ENCODE measurements around the gene PIP4K2A.

Gene PIP4K2A

DNA sequence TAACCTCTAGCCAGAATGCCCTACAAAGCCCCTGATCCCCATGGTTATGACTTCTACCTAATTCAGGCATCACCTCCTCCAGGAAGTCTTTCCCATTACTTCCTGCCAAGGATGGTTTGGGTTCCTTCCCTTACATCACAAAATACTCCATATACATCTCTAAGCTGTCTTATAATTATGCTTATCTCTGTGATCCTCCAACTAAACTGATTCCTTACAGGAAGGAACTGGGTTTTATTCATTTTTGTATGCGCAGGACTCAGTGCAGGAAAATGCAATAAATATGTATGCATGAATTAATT, 41.3 kb downstream of the PIP4K2A start:
- no peak for DNase-seq
- Histone ChIP-seq H4K12ac (ENCODE audit: low read depth, low read length) (no peak overlapping the region), H4K8ac (ENCODE audit: low read depth, low read length) (no peak overlapping the region), H3K4me1 (ENCODE audit: control insufficient read depth in 1 of 2, insufficient read depth in 2 of 2, low read length in 2 of 2) (peaks cover 3 to 11% of the 10 kb centered on the region in 2 experiments), H3K27ac (ENCODE audit: low read depth, low read length) (peak overlapping the region; percentile 23), H3K23ac (ENCODE audit: low read length) (no peak overlapping the region), H3K18ac (ENCODE audit: low read length) (no peak overlapping the region), H3K4ac (ENCODE audit: low read depth, low read length) (peak overlapping the region; percentile 80), H3K27me3 (ENCODE audit: insufficient read depth, low read length) (no peaks in the 10 kb centered on the region), H2BK5ac (ENCODE audit: low read depth, low read length, poor library complexity) (no peak overlapping the region), H3K4me3 (ENCODE audit: low read depth, low read length) (no peak overlapping the region), H3K14ac (ENCODE audit: low read length) (no peak overlapping the region), H3K9me3 (ENCODE audit: insufficient read depth, low read depth, low read length) (peaks cover 1% of the 10 kb centered on the region), H3K79me1 (ENCODE audit: low read length) (no peaks in the 10 kb centered on the region), H3K36me3 (ENCODE audit: control insufficient read depth in 1 of 2, insufficient read depth in 2 of 2, low read length in 2 of 2) (peaks cover under 1% of the 10 kb centered on the region in 2 experiments), H2BK120ac (ENCODE audit: insufficient read depth, low read length, poor library complexity) (no peak overlapping the region), H3K4me2 (ENCODE audit: low read length) (no peak overlapping the region), H3K9ac (ENCODE audit: low read length) (no peak overlapping the region), H2AFZ (ENCODE audit: insufficient read depth, low read length, poor library complexity) (no peak overlapping the region), H2BK12ac (ENCODE audit: low read length) (no peak overlapping the region), H3K79me2 (ENCODE audit: control insufficient read depth, insufficient read depth, low read length, poor library complexity) (peaks cover 9% of the 10 kb centered on the region), H2AK5ac (ENCODE audit: low read length) (no peak overlapping the region), H4K91ac (ENCODE audit: low read depth, low read length) (no peak overlapping the region)
- WGBS (ENCODE audit: extremely low coverage, insufficient coverage, insufficient read length) = no CpG with 5 or more reads among the region's 1 CpG

DNA sequence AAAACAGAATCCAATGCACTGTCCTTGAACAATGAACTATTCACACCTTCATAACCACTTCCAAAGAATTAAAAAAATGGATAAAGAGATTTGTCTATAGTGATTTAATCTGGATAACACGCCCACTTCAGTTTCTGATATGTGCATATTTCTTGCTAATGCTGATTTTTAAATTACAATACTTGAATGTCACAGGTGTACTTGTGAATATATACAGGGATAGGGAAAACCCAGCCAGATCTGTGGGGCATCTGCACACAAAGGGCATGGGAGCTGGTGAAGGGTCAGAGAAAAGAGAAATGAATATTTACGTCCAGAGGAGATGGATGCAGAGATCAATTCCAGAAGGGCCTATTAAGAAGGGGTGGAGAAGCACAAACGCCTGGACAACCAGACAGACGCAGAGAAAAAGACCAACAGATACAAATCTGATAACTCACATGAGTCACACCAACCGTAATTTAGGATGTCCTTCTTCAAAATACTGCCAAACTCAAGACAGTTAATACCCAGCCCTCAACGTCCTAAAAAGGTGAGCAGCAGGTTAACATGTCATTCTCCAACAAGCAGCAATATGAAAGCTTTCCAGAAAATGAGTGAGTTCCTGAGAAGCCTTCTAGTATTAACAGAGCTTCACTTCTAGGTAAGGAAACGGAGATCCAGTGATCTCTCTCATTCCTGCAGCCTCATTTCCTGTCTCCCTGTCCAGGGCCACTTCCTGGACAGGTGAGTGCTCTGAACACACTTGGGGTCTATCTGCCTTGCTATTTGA, 41.9 kb downstream of the PIP4K2A start:
- H4K12ac ChIP-seq (ENCODE audit: low read depth, low read length) = no peak overlapping the region
- H3K79me2 ChIP-seq (ENCODE audit: control insufficient read depth, insufficient read depth, low read length, poor library complexity) = peaks cover 11% of the 10 kb centered on the region
- no peak overlapping the region for H3K4me3 ChIP-seq (ENCODE audit: low read depth, low read length)
- H2AK5ac ChIP-seq (ENCODE audit: low read length) = no peak overlapping the region
- WGBS (ENCODE audit: extremely low coverage, insufficient coverage, insufficient read length) = no CpG with 5 or more reads among the region's 7 CpGs
- no peak overlapping the region for H3K14ac ChIP-seq (ENCODE audit: low read length)
- no peak overlapping the region for H3K4me2 ChIP-seq (ENCODE audit: low read length)
- no peak overlapping the region for H3K23ac ChIP-seq (ENCODE audit: low read length)
- H2AFZ ChIP-seq (ENCODE audit: insufficient read depth, low read length, poor library complexity) = no peak overlapping the region
- no peak overlapping the region for H3K18ac ChIP-seq (ENCODE audit: low read length)
- H4K8ac ChIP-seq (ENCODE audit: low read depth, low read length) = no peak overlapping the region
- DNase-seq = no peak
- no peak overlapping the region for H4K91ac ChIP-seq (ENCODE audit: low read depth, low read length)
- no peak overlapping the region for H2BK12ac ChIP-seq (ENCODE audit: low read length)
- peaks cover 1% of the 10 kb centered on the region for H3K79me1 ChIP-seq (ENCODE audit: low read length)
- peak overlapping the region; percentile 87 for H3K4ac ChIP-seq (ENCODE audit: low read depth, low read length)
- H2BK120ac ChIP-seq (ENCODE audit: insufficient read depth, low read length, poor library complexity) = no peak overlapping the region
- peak overlapping the region; percentile 23 for H3K27ac ChIP-seq (ENCODE audit: low read depth, low read length)
- no peak overlapping the region for H3K9ac ChIP-seq (ENCODE audit: low read length)
- H3K4me1 ChIP-seq (ENCODE audit: control insufficient read depth in 1 of 2, insufficient read depth in 2 of 2, low read length in 2 of 2) = peaks cover 3 to 12% of the 10 kb centered on the region in 2 experiments
- H3K9me3 ChIP-seq (ENCODE audit: insufficient read depth, low read depth, low read length) = peaks cover 1% of the 10 kb centered on the region
- no peaks in the 10 kb centered on the region for H3K27me3 ChIP-seq (ENCODE audit: insufficient read depth, low read length)
- H3K36me3 ChIP-seq (ENCODE audit: control insufficient read depth in 1 of 2, insufficient read depth in 2 of 2, low read length in 2 of 2) = peaks cover 0 to 4% of the 10 kb centered on the region in 2 experiments
- no peak overlapping the region for H2BK5ac ChIP-seq (ENCODE audit: low read depth, low read length, poor library complexity)

DNA sequence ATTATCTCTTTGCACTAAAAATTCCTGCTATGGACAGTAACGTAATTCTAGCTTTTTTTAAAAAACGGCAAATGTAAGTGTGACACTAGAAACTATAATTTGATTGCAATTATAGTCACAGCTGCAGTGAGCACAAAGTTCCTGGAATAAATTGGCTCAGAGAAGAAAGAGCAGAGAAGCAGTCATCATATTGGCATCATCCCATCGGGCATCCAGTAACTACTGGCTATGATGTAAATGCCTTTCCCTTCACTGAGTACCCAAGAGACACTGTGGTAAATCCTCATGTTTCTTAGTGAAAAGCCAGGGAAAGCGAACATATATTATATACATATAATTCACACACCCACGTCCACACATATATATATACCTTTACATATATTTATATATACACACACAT, 43.6 kb downstream of the PIP4K2A start:
- no peak overlapping the region for H2BK5ac ChIP-seq (ENCODE audit: low read depth, low read length, poor library complexity)
- no peak overlapping the region for H4K12ac ChIP-seq (ENCODE audit: low read depth, low read length)
- H2AFZ ChIP-seq (ENCODE audit: insufficient read depth, low read length, poor library complexity) = no peak overlapping the region
- H3K79me2 ChIP-seq (ENCODE audit: control insufficient read depth, insufficient read depth, low read length, poor library complexity) = peaks cover 11% of the 10 kb centered on the region
- no peak overlapping the region for H3K4me3 ChIP-seq (ENCODE audit: low read depth, low read length)
- no peak overlapping the region for H4K91ac ChIP-seq (ENCODE audit: low read depth, low read length)
- H3K9me3 ChIP-seq (ENCODE audit: insufficient read depth, low read depth, low read length) = no peaks in the 10 kb centered on the region
- no peak overlapping the region for H3K4me2 ChIP-seq (ENCODE audit: low read length)
- no peak overlapping the region for H2BK12ac ChIP-seq (ENCODE audit: low read length)
- no peak overlapping the region for H3K18ac ChIP-seq (ENCODE audit: low read length)
- no peak overlapping the region for H2BK120ac ChIP-seq (ENCODE audit: insufficient read depth, low read length, poor library complexity)
- H3K14ac ChIP-seq (ENCODE audit: low read length) = no peak overlapping the region
- H3K9ac ChIP-seq (ENCODE audit: low read length) = no peak overlapping the region
- no peak overlapping the region for H2AK5ac ChIP-seq (ENCODE audit: low read length)
- peaks cover 3 to 11% of the 10 kb centered on the region in 2 experiments for H3K4me1 ChIP-seq (ENCODE audit: control insufficient read depth in 1 of 2, insufficient read depth in 2 of 2, low read length in 2 of 2)
- H4K8ac ChIP-seq (ENCODE audit: low read depth, low read length) = no peak overlapping the region
- H3K27ac ChIP-seq (ENCODE audit: low read depth, low read length) = no peak overlapping the region
- no peaks in the 10 kb centered on the region for H3K27me3 ChIP-seq (ENCODE audit: insufficient read depth, low read length)
- peak overlapping the region; percentile 97 for H3K4ac ChIP-seq (ENCODE audit: low read depth, low read length)
- H3K23ac ChIP-seq (ENCODE audit: low read length) = no peak overlapping the region
- WGBS (ENCODE audit: extremely low coverage, insufficient coverage, insufficient read length) = 100% methylated on average over 1 of the region's 5 CpGs
- DNase-seq = no peak
- H3K79me1 ChIP-seq (ENCODE audit: low read length) = peaks cover 1% of the 10 kb centered on the region
- H3K36me3 ChIP-seq (ENCODE audit: control insufficient read depth in 1 of 2, insufficient read depth in 2 of 2, low read length in 2 of 2) = peaks cover 0 to 4% of the 10 kb centered on the region in 2 experiments

DNA sequence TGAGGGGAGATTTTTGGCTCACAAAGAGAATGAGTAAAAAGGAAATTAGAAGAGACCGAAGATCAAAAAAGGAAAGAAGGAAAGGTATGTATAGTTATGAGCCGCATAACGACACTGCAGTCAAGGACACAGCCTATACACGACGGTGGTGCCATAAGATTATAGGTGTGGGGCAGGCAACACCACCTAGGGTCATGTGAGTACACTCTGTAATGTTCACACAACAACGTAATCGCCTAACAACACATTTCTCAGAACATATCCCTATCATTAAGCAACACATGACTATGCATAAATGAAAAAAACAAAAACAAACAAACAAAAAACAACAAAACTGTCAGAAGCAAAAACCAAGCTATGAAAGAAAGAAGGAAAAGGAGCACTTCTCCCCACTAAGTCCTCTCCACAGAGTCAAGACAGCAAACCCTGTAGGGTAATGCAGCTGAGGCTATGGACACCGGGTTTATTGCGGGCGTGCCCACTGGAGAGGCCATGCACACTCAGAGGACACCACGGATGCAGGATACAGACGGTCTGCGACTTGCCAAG, 45.1 kb downstream of the PIP4K2A start:
- no peak overlapping the region for H3K14ac ChIP-seq (ENCODE audit: low read length)
- no peak overlapping the region for H3K4me2 ChIP-seq (ENCODE audit: low read length)
- whole genome bisulfite sequencing (ENCODE audit: extremely low coverage, insufficient coverage, insufficient read length) = no CpG with 5 or more reads among the region's 13 CpGs
- no peak overlapping the region for H3K23ac ChIP-seq (ENCODE audit: low read length)
- no peak overlapping the region for H2BK120ac ChIP-seq (ENCODE audit: insufficient read depth, low read length, poor library complexity)
- H2AFZ ChIP-seq (ENCODE audit: insufficient read depth, low read length, poor library complexity) = no peak overlapping the region
- H3K4me3 ChIP-seq (ENCODE audit: low read depth, low read length) = no peak overlapping the region
- no peak overlapping the region for H3K18ac ChIP-seq (ENCODE audit: low read length)
- no peak overlapping the region for H2BK5ac ChIP-seq (ENCODE audit: low read depth, low read length, poor library complexity)
- peak overlapping the region; percentile 5 for H3K4ac ChIP-seq (ENCODE audit: low read depth, low read length)
- DNase-seq = no peak
- H3K9ac ChIP-seq (ENCODE audit: low read length) = no peak overlapping the region
- H4K12ac ChIP-seq (ENCODE audit: low read depth, low read length) = no peak overlapping the region
- H2BK12ac ChIP-seq (ENCODE audit: low read length) = no peak overlapping the region
- H4K8ac ChIP-seq (ENCODE audit: low read depth, low read length) = no peak overlapping the region
- no peaks in the 10 kb centered on the region for H3K27me3 ChIP-seq (ENCODE audit: insufficient read depth, low read length)
- no peak overlapping the region for H4K91ac ChIP-seq (ENCODE audit: low read depth, low read length)
- H3K27ac ChIP-seq (ENCODE audit: low read depth, low read length) = no peak overlapping the region
- no peak overlapping the region for H2AK5ac ChIP-seq (ENCODE audit: low read length)
- peaks cover 0 to 4% of the 10 kb centered on the region in 2 experiments for H3K36me3 ChIP-seq (ENCODE audit: control insufficient read depth in 1 of 2, insufficient read depth in 2 of 2, low read length in 2 of 2)
- H3K79me1 ChIP-seq (ENCODE audit: low read length) = peaks cover 1% of the 10 kb centered on the region
- H3K4me1 ChIP-seq (ENCODE audit: control insufficient read depth in 1 of 2, insufficient read depth in 2 of 2, low read length in 2 of 2) = peaks cover 3 to 11% of the 10 kb centered on the region in 2 experiments
- peaks cover 12% of the 10 kb centered on the region for H3K79me2 ChIP-seq (ENCODE audit: control insufficient read depth, insufficient read depth, low read length, poor library complexity)
- no peaks in the 10 kb centered on the region for H3K9me3 ChIP-seq (ENCODE audit: insufficient read depth, low read depth, low read length)

Measured in trophoblast cell (in vitro differentiated cells and primary cell).